H1 (cell line): ENCODE measurements around the gene RIPPLY1. TPM values are rescaled to one million over a fixed set of nuclear protein-coding genes. Genes with fewer than 3 reads are reported as not detected.

Experiments used
- CHD1 ChIP-seq: IDR thresholded peaks from 2 replicates; pipeline ENCODE4 v1.6.1; 2012; ENCODE audit warnings: low read depth, low read length, improper control_type of control experiment
- CHD2 ChIP-seq: IDR thresholded peaks from 2 replicates; pipeline ENCODE4 v1.6.1; 2012; ENCODE audit warnings: low read length, improper control_type of control experiment
- CHD7 ChIP-seq: fragments of 300-600 bp; sonication (generic); IDR thresholded peaks from 2 replicates; pipeline ENCODE4 v1.7.1; 2012; ENCODE audit warnings: low read length, moderate library complexity, mild to moderate bottlenecking, inconsistent platforms; ENCODE audit not compliant: insufficient replicate concordance
- GABPA ChIP-seq: IDR thresholded peaks from 2 replicates; pipeline ENCODE4 v1.6.1; 2011; ENCODE audit warnings: mild to moderate bottlenecking, low read length, moderate library complexity, borderline replicate concordance; ENCODE audit not compliant: insufficient read depth
- GTF2F1 ChIP-seq: IDR thresholded peaks from 2 replicates; pipeline ENCODE4 v1.6.1; 2012; ENCODE audit warnings: low read depth, low read length, improper control_type of control experiment, borderline replicate concordance
- HDAC2 ChIP-seq, 2 experiments: fragments of 300-600 bp in 1 of 2; sonication (generic) in 1 of 2; IDR thresholded peaks; 2 replicates each; pipeline ENCODE4 v1.6.1; 2011 to 2012; ENCODE audit warnings: low read depth in 2 of 2, low read length in 2 of 2, mild to moderate bottlenecking in 2 of 2, moderate library complexity in 2 of 2, borderline replicate concordance in 1 of 2, inconsistent platforms in 1 of 2
- KDM4A ChIP-seq: IDR thresholded peaks from one replicate; pipeline ENCODE4 v1.7.1; 2012; ENCODE audit warnings: low read depth, mild to moderate bottlenecking, moderate library complexity, low read length, inconsistent platforms; ENCODE audit not compliant: severe bottlenecking
- POLR2AphosphoS5 ChIP-seq: IDR thresholded peaks from 2 replicates; pipeline ENCODE4 v1.6.1; 2011; ENCODE audit warnings: low read depth, low read length
- RNF2 ChIP-seq: fragments of 200-900, 300-1000 bp; sonication (generic); IDR thresholded peaks from 2 replicates; pipeline ENCODE4 v1.7.1; 2016; ENCODE audit warnings: borderline replicate concordance, low read depth, mild to moderate bottlenecking, antibody characterized with exemption, low read length; ENCODE audit not compliant: poor library complexity, severe bottlenecking; ENCODE audit errors: missing control alignments
- SUZ12 ChIP-seq: fragments of 200-600 bp; sonication (generic); IDR thresholded peaks from 2 replicates; pipeline ENCODE4 v1.6.1; 2012; ENCODE audit warnings: mild to moderate bottlenecking, inconsistent platforms, low read length, moderate library complexity, mixed read lengths
- polyA plus RNA-seq, 7 experiments: library from polyadenylated mRNA; depleted of rRNA in 3 of 7; stranded (reverse) in 5 of 7; unstranded in 2 of 7; fragments of >200 nt in 5 of 7; fragments of 200-250 nt in 2 of 7; gene quantifications; 1 replicate in 5 of 7; 2 replicates in 1 of 7; 4 replicates in 1 of 7; pipeline versions ENCODE4 v1.2.1 to v1.2.3, GENCODE V29; 2011 to 2013; ENCODE audit warnings: missing spikeins in 2 of 7, mixed read lengths in 2 of 7
- total RNA-seq: library from RNA; stranded (reverse); fragmentation: NEBNext Ultra II Directional; extraction: Animal tissue kit (Norgen Biotek cat#: 25700); gene quantifications from 2 replicates; pipeline ENCODE4 v1.2.1, GENCODE V29; 2021

Gene RIPPLY1
- total and polyA plus RNA-seq, 2 of the 8 experiments (the other 6 are each of a cell fraction or from before 2014, with no cell fraction given), result not detected

- no peak for TF ChIP-seq CHD7
- no peak for TF ChIP-seq CHD1
- TF ChIP-seq KDM4A, result no peak
- no peak for TF ChIP-seq CHD2
- no peak for TF ChIP-seq GABPA
- TF ChIP-seq RNF2, result no peak
- TF ChIP-seq POLR2AphosphoS5, result no peak
- no peak for TF ChIP-seq HDAC2 (IDR thresholded peaks at IDR 0.05; ENCODE audit: borderline replicate concordance in 1 of 2, low read depth in 2 of 2, low read length in 2 of 2)
- TF ChIP-seq GTF2F1, result no peak
- TF ChIP-seq SUZ12, result no peak
Measured at GRCh38 chrX:106901341-106901740, 1.8 kb downstream of the RIPPLY1 start (continued).
